GM18507 (cell line): ENCODE data around the gene DYTN.

ENCODE experiments used
- DNase-seq: peaks from one replicate; pipeline ENCODE4 v3.0.0; 2011; ENCODE audit warnings: low read depth; ENCODE audit not compliant: insufficient read length; ENCODE audit errors: extremely low spot score
- FAIRE-seq: peaks from 2 replicates; lab custom pipeline; 2011; peaks lifted over from hg19 to GRCh38; lab: Jason Lieb, UNC

Gene DYTN

GRCh38 chr2:206627632-206628031 is 90.6 kb downstream of the DYTN start:
- DNase-seq = no peak
- no peak for FAIRE-seq

- no peak for DNase-seq
- no peak for FAIRE-seq
Observed at GRCh38 chr2:206626108-206626507, 92.1 kb downstream of the DYTN start.

- DNase-seq (no peak), FAIRE-seq (no peak)
Observed at GRCh38 chr2:206619011-206619410, 99.2 kb downstream of the DYTN start.

GRCh38 chr2:206616151-206616550 is 102.0 kb downstream of the DYTN start:
- FAIRE-seq (no peak), DNase-seq (no peak)

- no peak for FAIRE-seq
- DNase-seq = no peak
Observed at GRCh38 chr2:206615417-206616089, 102.6 kb downstream of the DYTN start.

- DNase-seq (no peak), FAIRE-seq (no peak)
Observed at GRCh38 chr2:206614811-206615210, 103.4 kb downstream of the DYTN start.

- no peak for FAIRE-seq
- DNase-seq = no peak
Observed at GRCh38 chr2:206611736-206612135, 106.5 kb downstream of the DYTN start.

- no peak for DNase-seq
- FAIRE-seq = no peak
Observed at GRCh38 chr2:206611191-206611590, 107.0 kb downstream of the DYTN start.

- DNase-seq (no peak), FAIRE-seq (no peak)
Observed at GRCh38 chr2:206610451-206610850, 107.7 kb downstream of the DYTN start.

- FAIRE-seq = no peak
Observed at GRCh38 chr2:206603243-206603642, 115.0 kb downstream of the DYTN start.

More at GRCh38 chr2:206603243-206603642, 115.0 kb downstream of the DYTN start:
- DNase-seq = no peak
